ENCODE data around the gene SNAP47. TPM values are rescaled to one million over a fixed set of nuclear protein-coding genes. Genes with fewer than 3 reads are reported as not detected.

Gene SNAP47
- total RNA-seq, 1 donor: 51.4 TPM

GRCh38 chr1:227729881-227730629 is 5.2 kb upstream of the SNAP47 start:
- no peak overlapping the region for H2AFZ ChIP-seq (ENCODE audit: low read length)
- peaks cover 15% of the 10 kb centered on the region for H3K36me3 ChIP-seq (ENCODE audit: insufficient read depth, low read length)
- peaks cover 27% of the 10 kb centered on the region for H4K20me1 ChIP-seq (ENCODE audit: insufficient read depth, low read length)
- peak; percentile 98 for DNase-seq (ENCODE audit: insufficient read length, low spot score, missing footprints)
- H3K4me2 ChIP-seq (ENCODE audit: insufficient read depth, low read length): no peak overlapping the region
- H3K4me3 ChIP-seq (ENCODE audit: insufficient read depth, low read length): no peak overlapping the region
- no peaks in the 10 kb centered on the region for H3K9me3 ChIP-seq (ENCODE audit: low read depth, low read length)
- H3K79me2 ChIP-seq (ENCODE audit: insufficient read depth, low read length): peaks cover 25% of the 10 kb centered on the region
- peaks cover 7% of the 10 kb centered on the region for H3K4me1 ChIP-seq (ENCODE audit: insufficient read depth, low read length)
- peaks cover 8% of the 10 kb centered on the region for H3K27me3 ChIP-seq (ENCODE audit: insufficient read depth, low read length)
- no peak overlapping the region for H3K27ac ChIP-seq (ENCODE audit: low read depth, low read length)
- TF ChIP-seq, protein P1, sequence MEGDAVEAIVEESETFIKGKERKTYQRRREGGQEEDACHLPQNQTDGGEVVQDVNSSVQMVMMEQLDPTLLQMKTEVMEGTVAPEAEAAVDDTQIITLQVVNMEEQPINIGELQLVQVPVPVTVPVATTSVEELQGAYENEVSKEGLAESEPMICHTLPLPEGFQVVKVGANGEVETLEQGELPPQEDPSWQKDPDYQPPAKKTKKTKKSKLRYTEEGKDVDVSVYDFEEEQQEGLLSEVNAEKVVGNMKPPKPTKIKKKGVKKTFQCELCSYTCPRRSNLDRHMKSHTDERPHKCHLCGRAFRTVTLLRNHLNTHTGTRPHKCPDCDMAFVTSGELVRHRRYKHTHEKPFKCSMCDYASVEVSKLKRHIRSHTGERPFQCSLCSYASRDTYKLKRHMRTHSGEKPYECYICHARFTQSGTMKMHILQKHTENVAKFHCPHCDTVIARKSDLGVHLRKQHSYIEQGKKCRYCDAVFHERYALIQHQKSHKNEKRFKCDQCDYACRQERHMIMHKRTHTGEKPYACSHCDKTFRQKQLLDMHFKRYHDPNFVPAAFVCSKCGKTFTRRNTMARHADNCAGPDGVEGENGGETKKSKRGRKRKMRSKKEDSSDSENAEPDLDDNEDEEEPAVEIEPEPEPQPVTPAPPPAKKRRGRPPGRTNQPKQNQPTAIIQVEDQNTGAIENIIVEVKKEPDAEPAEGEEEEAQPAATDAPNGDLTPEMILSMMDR (IDR thresholded peaks at IDR 0.05; ENCODE audit: extremely low read depth, low read depth, low read length): peak; percentile 88

- H3K27me3 ChIP-seq (ENCODE audit: insufficient read depth, low read length): peaks cover 8% of the 10 kb centered on the region
- TF ChIP-seq, protein P1 (IDR thresholded peaks at IDR 0.05; ENCODE audit: extremely low read depth, low read depth, low read length): no peak
Observed at GRCh38 chr1:227730630-227731151, 4.5 kb upstream of the SNAP47 start.

DNA sequence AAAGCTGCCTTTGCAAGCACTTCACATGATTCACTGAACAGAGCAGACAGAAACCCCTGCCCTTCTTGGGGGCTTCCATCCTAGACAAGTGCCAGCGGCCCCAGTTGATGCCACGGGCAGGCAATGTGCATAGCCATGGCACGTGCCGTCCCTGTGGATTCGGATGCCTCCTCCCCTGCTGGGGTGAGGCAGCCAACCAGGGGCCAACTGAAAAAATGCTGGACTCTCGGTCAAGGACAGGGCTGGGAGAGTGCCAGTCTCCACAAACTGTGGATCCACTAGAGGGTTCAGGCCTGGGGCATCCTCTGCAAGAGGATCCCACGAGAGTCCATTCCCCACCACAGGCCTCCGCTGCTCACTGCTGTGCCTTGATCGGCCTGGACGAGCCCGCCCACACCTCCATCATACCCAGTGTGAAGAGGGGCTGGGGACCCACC is 4.0 kb upstream of the SNAP47 start:
- DNase-seq (ENCODE audit: insufficient read length, low spot score, missing footprints): peak; percentile 86
- H2AFZ ChIP-seq (ENCODE audit: low read length): no peak overlapping the region
- H3K79me2 ChIP-seq (ENCODE audit: insufficient read depth, low read length): peaks cover 37% of the 10 kb centered on the region
- peaks cover 15% of the 10 kb centered on the region for H3K36me3 ChIP-seq (ENCODE audit: insufficient read depth, low read length)
- H3K27ac ChIP-seq (ENCODE audit: low read depth, low read length): no peak overlapping the region
- peaks cover 12% of the 10 kb centered on the region for H3K4me1 ChIP-seq (ENCODE audit: insufficient read depth, low read length)
- no peak overlapping the region for H3K4me3 ChIP-seq (ENCODE audit: insufficient read depth, low read length)
- TF ChIP-seq, protein P1 (IDR thresholded peaks at IDR 0.05; ENCODE audit: extremely low read depth, low read depth, low read length): no peak
- no peaks in the 10 kb centered on the region for H3K9me3 ChIP-seq (ENCODE audit: low read depth, low read length)
- peaks cover 30% of the 10 kb centered on the region for H4K20me1 ChIP-seq (ENCODE audit: insufficient read depth, low read length)
- no peak overlapping the region for H3K4me2 ChIP-seq (ENCODE audit: insufficient read depth, low read length)
- peaks cover 8% of the 10 kb centered on the region for H3K27me3 ChIP-seq (ENCODE audit: insufficient read depth, low read length)

More at GRCh38 chr1:227730630-227731151, 4.5 kb upstream of the SNAP47 start:
- peak; percentile 84 for DNase-seq (ENCODE audit: insufficient read length, low spot score, missing footprints)
- Histone ChIP-seq H3K4me1 (ENCODE audit: insufficient read depth, low read length) (peaks cover 7% of the 10 kb centered on the region), H2AFZ (ENCODE audit: low read length) (no peak overlapping the region), H4K20me1 (ENCODE audit: insufficient read depth, low read length) (peaks cover 27% of the 10 kb centered on the region), H3K4me3 (ENCODE audit: insufficient read depth, low read length) (no peak overlapping the region), H3K9me3 (ENCODE audit: low read depth, low read length) (no peaks in the 10 kb centered on the region), H3K36me3 (ENCODE audit: insufficient read depth, low read length) (peaks cover 15% of the 10 kb centered on the region), H3K4me2 (ENCODE audit: insufficient read depth, low read length) (no peak overlapping the region), H3K27ac (ENCODE audit: low read depth, low read length) (no peak overlapping the region), H3K79me2 (ENCODE audit: insufficient read depth, low read length) (peaks cover 31% of the 10 kb centered on the region)

All from osteoblast (primary cell).